Thoracic aorta (tissue), 2 donors: ENCODE measurements around the gene DAGLB. TPM values are rescaled to one million over a fixed set of nuclear protein-coding genes. Genes with fewer than 3 reads are reported as not detected.

Source experiments
- ATAC-seq: fragments of 150-250 bp; one replicate; pipeline ENCODE4 v1.8.0; 2017; ENCODE audit warnings: low read depth; ENCODE audit not compliant: insufficient number of reproducible peaks, low FRiP score
- DNase-seq: peaks from one replicate; pipeline ENCODE4 v3.0.0-alpha.2; 2020; ENCODE audit warnings: low spot score
- H3K27ac ChIP-seq, 2 donors: fragments of 200-600 bp; sonication (generic); 1 replicate in 1 of 2; 2 replicates in 1 of 2; pipeline ENCODE4 v1.5.1; 2016; ENCODE audit warnings: mild to moderate bottlenecking in 2 of 2, moderate library complexity in 2 of 2
- H3K27me3 ChIP-seq: fragments of 200-600 bp; sonication (generic); replicated peaks from 2 replicates; pipeline ENCODE4 v1.6.0; 2016; ENCODE audit warnings: mild to moderate bottlenecking; ENCODE audit not compliant: insufficient read depth
- H3K36me3 ChIP-seq: fragments of 200-600 bp; sonication (generic); one replicate; pipeline ENCODE4 v1.5.1; 2016
- H3K4me1 ChIP-seq, 2 donors: fragments of 200-600 bp; sonication (generic); 1 replicate in 1 of 2; 2 replicates in 1 of 2; pipeline versions ENCODE4 v1.5.1 to v1.6.0; 2016; ENCODE audit warnings: low read depth in 2 of 2, mild to moderate bottlenecking in 1 of 2; ENCODE audit not compliant: control insufficient read depth in 1 of 2
- H3K4me3 ChIP-seq: fragments of 200-600 bp; sonication (generic); 2 replicates; pipeline ENCODE4 v1.5.1; 2016; ENCODE audit warnings: mild to moderate bottlenecking
- H3K9me3 ChIP-seq: fragments of 200-600 bp; sonication (generic); 2 replicates; pipeline ENCODE4 v1.5.1; 2016
- total RNA-seq, 2 donors: library from RNA; depleted of rRNA; stranded (reverse); fragments of >200 nt; gene quantifications; one replicate each; pipeline versions ENCODE4 v1.1.0 to v1.2.3, GENCODE V29; 2016
- TF ChIP-seq, protein P1 (sequence below): fragments of 200-600 bp; sonication (generic); IDR thresholded peaks from one replicate; pipeline ENCODE4 v1.5.1; 2019; ENCODE audit warnings: antibody characterized with exemption

DAGLB gene
- total RNA-seq, 2 donors from 2014 or later, result 16.5 to 28.6 TPM

DNA sequence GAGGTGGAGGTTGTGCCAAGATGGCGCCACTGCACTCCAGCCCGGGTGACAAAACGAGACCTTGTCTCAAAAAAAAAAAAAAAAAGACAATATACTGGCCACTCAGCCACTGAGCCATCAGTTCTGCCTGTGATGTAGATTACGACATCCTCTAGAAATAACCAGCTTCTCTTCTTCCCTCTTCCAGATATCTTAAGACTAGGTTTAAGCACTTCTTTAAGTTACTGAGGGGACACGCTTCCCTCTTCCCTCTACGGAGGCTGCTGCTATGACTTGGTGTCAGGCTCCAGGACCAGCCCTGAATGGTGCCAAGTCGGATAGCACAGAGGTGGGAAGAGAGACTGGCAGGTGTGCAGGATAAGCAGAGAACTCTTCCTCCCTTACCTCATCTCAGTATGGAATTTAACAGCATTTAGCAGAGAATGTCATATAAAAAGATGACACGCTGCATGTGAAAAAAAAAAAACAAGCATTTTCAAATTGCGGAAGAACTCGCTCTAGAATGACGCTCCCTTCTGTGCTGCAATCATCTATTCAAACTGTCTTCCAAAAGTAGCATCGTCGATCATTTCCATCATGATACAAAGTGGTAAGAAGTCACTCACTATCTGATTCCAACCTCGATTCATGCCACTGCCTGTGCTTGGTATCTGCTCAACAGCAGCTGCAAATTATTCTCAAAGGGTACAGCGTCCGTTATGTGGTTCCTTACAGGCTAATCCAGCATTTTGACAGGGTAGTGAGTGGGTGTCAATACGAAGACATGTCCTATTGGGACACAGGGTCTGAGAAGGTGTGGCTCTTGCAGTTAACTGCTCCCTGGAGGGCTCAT is 13.8 kb downstream of the DAGLB start:
- H3K36me3 ChIP-seq, result peaks cover 6% of the 10 kb centered on the region
- no peak overlapping the region for H3K4me3 ChIP-seq
- H3K4me1 ChIP-seq, result peaks cover 0 to 4% of the 10 kb centered on the region in 2 donors
- ATAC-seq (no peak), DNase-seq (no peak)
- H3K27ac ChIP-seq, result peak overlapping the region in 1 of 2 donors; percentile 53
- H3K9me3 ChIP-seq, result no peaks in the 10 kb centered on the region
- no peaks in the 10 kb centered on the region for H3K27me3 ChIP-seq
- TF ChIP-seq, protein P1, sequence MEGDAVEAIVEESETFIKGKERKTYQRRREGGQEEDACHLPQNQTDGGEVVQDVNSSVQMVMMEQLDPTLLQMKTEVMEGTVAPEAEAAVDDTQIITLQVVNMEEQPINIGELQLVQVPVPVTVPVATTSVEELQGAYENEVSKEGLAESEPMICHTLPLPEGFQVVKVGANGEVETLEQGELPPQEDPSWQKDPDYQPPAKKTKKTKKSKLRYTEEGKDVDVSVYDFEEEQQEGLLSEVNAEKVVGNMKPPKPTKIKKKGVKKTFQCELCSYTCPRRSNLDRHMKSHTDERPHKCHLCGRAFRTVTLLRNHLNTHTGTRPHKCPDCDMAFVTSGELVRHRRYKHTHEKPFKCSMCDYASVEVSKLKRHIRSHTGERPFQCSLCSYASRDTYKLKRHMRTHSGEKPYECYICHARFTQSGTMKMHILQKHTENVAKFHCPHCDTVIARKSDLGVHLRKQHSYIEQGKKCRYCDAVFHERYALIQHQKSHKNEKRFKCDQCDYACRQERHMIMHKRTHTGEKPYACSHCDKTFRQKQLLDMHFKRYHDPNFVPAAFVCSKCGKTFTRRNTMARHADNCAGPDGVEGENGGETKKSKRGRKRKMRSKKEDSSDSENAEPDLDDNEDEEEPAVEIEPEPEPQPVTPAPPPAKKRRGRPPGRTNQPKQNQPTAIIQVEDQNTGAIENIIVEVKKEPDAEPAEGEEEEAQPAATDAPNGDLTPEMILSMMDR, result no peak

DNA sequence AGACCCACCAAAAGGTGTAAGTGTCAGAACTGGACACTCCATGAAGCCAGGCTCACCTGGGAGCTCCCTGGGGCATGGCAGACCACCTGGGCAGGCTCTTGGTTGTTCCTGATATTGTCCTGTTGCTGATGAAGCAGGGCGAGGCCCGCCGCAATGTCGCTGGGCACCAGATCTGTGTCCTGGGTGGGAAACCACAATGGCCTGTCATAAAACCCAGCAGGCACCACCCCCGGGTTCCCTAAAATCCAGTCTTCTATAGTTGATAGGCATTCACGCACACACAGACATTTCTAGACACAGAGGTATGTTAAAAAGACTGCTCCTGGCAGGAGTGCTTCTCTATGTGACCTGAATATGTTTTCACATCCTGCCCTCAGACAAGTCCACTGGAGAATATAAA is 15.0 kb downstream of the DAGLB start:
- H3K36me3 ChIP-seq, result peaks cover 7% of the 10 kb centered on the region
- DNase-seq, result no peak
- TF ChIP-seq, protein P1, result no peak

DNA sequence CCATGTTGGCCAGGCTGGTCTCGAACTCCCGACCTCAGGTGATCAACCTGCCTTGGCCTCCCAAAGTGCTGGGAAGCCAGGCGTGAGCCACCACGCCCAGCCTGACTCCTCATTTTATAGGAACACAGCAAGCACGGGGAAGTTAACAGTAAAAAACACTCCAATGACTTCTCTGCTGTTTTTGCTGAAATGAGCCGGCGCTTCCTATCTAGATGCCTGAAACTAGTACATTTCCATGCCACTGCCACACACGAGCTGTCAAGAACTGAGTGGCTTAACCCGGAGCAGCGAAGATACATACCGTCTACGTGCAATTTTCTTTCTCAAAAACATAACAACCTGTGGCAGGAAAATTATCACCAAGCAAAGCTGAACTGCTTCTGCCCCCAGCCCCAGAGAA is 16.8 kb downstream of the DAGLB start:
- TF ChIP-seq, protein P1, result no peak
- DNase-seq (no peak), ATAC-seq (no peak)
- Histone ChIP-seq H3K27ac (no peak overlapping the region), H3K4me3 (no peak overlapping the region), H3K27me3 (no peaks in the 10 kb centered on the region), H3K4me1 (peaks cover 0 to 4% of the 10 kb centered on the region in 2 donors), H3K9me3 (no peaks in the 10 kb centered on the region), H3K36me3 (peaks cover 11% of the 10 kb centered on the region)

More for the DNA sequence above, 15.0 kb downstream of the DAGLB start:
- peak overlapping the region in 1 of 2 donors; percentile 53 for H3K27ac ChIP-seq
- H3K4me3 ChIP-seq, result no peak overlapping the region
- no peaks in the 10 kb centered on the region for H3K9me3 ChIP-seq
- H3K4me1 ChIP-seq, result peaks cover 0 to 4% of the 10 kb centered on the region in 2 donors
- no peaks in the 10 kb centered on the region for H3K27me3 ChIP-seq
- ATAC-seq, result no peak

DNA sequence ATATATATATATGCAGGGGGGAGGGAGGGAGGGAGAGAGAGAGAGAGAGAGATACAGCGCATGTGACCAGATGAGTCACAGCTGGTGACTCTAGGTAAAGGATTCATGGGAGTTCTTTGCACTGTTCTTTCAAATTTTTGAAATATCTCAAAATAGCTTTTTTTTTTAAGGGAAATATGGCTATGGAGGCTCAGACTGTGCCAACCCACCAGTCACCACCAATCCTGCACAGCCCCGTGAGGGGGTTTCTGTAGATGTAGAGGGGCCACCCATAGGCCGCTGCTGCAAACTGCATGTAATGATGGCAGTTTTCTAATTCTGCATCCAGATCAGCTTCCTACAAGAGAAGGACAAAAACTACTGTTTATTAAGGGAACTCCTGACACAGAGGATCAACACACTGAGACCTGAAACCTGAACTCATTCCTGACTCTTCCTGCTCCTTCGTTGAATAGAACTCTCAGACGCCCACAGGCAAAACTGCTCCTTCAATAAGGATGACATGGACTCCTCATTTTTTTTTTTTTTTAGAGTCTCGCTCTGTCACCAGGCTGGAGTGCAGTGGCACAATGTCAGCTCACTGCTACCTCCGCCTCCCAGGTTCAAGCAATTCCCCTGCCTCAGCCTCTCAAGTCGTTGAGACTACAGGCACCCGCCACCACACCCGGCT is 17.3 kb downstream of the DAGLB start:
- H3K4me3 ChIP-seq, result no peak overlapping the region
- no peaks in the 10 kb centered on the region for H3K27me3 ChIP-seq
- H3K27ac ChIP-seq, result no peak overlapping the region
- no peaks in the 10 kb centered on the region for H3K9me3 ChIP-seq
- ATAC-seq, result no peak
- DNase-seq, result no peak
- TF ChIP-seq, protein P1, result no peak
- H3K36me3 ChIP-seq, result peaks cover 11% of the 10 kb centered on the region
- peaks cover 0 to 2% of the 10 kb centered on the region in 2 donors for H3K4me1 ChIP-seq

DNA sequence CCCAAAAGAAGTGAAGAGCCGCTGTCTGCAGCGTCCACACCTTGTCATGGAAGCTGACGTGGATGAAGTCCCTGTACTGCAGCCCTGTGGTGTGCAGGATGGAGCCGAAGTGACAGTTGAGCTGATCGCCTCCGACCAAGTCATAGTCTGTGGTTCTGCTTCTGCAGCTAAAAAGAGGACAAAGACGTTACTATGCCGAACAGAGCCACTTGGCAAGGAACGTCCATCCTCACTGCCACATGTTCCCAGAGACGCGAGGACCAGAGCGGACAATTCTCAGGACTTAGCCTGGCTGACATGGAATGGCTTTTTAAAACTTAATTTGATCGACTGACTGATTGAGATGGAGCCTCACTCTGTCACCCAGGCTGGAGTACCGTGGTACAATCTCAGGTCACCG is 21.8 kb downstream of the DAGLB start:
- no peak for DNase-seq
- no peak overlapping the region for H3K27ac ChIP-seq
- no peaks in the 10 kb centered on the region for H3K27me3 ChIP-seq
- ATAC-seq, result no peak
- H3K36me3 ChIP-seq, result peaks cover 13% of the 10 kb centered on the region
- H3K4me3 ChIP-seq, result no peak overlapping the region
- no peaks in the 10 kb centered on the region for H3K9me3 ChIP-seq
- TF ChIP-seq, protein P1, result no peak
- no peaks in the 10 kb centered on the region for H3K4me1 ChIP-seq
